Osteocyte (in vitro differentiated cells): ENCODE results near the gene GRP. TPM values are rescaled to one million over a fixed set of nuclear protein-coding genes. Genes with fewer than 3 reads are reported as not detected.

ENCODE experiments used
- DNase-seq: peaks from one replicate; pipeline ENCODE4 v3.0.0; 2021; ENCODE audit warnings: mixed read lengths; ENCODE audit not compliant: unreplicated experiment; ENCODE audit errors: extremely low spot score
- H3K27ac Mint-ChIP-seq: one replicate; pipeline ENCODE4 v1.8.0; 2021; ENCODE audit warnings: mild to moderate bottlenecking, mixed read lengths; ENCODE audit not compliant: unreplicated experiment
- H3K27me3 Mint-ChIP-seq: one replicate; pipeline ENCODE4 v1.8.0; 2021; ENCODE audit warnings: mixed read lengths; ENCODE audit not compliant: unreplicated experiment
- H3K36me3 Mint-ChIP-seq: one replicate; pipeline ENCODE4 v1.8.0; 2021; ENCODE audit warnings: mixed read lengths; ENCODE audit not compliant: unreplicated experiment
- H3K4me1 Mint-ChIP-seq: one replicate; pipeline ENCODE4 v1.8.0; 2021; ENCODE audit warnings: mixed read lengths; ENCODE audit not compliant: unreplicated experiment
- H3K4me3 Mint-ChIP-seq: one replicate; pipeline ENCODE4 v1.8.0; 2021; ENCODE audit warnings: mild to moderate bottlenecking, moderate library complexity, mixed read lengths; ENCODE audit not compliant: unreplicated experiment
- H3K9me3 Mint-ChIP-seq: one replicate; pipeline ENCODE4 v1.8.0; 2021; ENCODE audit warnings: mixed read lengths; ENCODE audit not compliant: unreplicated experiment
- CTCF ChIP-seq: fragments of 200-600 bp; sonication (generic); IDR thresholded peaks from 2 replicates; pipeline ENCODE4 v1.5.0; 2021; ENCODE audit warnings: antibody characterized with exemption, mild to moderate bottlenecking, moderate library complexity
- total RNA-seq: library from RNA; stranded (reverse); gene quantifications from 2 replicates; pipeline ENCODE4 v1.2.1, GENCODE V29; 2021

Gene GRP
- total RNA-seq, 1 donor from 2014 or later, result not detected

- DNase-seq, result no peak
- no peak overlapping the region for H3K27ac Mint-ChIP-seq
- no peak overlapping the region for H3K4me3 Mint-ChIP-seq
- no peak for TF ChIP-seq CTCF
- H3K27me3 Mint-ChIP-seq, result peaks cover 89% of the 10 kb centered on the region
- H3K4me1 Mint-ChIP-seq, result no peaks in the 10 kb centered on the region
- H3K36me3 Mint-ChIP-seq, result no peaks in the 10 kb centered on the region
- no peaks in the 10 kb centered on the region for H3K9me3 Mint-ChIP-seq
Observed at GRCh38 chr18:59228351-59228750, 8.4 kb downstream of the GRP start.

DNA sequence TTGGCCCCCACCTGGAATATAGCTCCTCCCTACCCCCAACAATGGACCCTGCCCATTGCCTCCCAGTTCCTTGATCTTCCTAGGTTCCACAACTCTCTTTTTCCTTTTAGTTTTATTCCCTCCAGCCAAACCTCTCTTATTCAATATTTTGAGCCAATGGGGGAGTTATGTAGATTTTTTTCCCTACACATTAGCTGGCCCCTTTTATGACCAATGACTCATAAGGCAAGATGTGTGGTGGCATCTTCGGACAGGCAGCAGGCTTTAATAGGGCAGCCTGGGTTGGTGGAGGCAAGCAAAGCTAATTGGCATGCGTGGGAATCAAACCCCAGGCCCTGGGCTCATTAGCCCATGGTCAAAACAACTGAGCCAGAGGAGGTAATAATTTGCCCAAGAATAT, 9.2 kb downstream of the GRP start:
- Mint-ChIP-seq H3K27me3 (peaks cover 81% of the 10 kb centered on the region), H3K9me3 (no peaks in the 10 kb centered on the region), H3K4me1 (no peaks in the 10 kb centered on the region), H3K36me3 (no peaks in the 10 kb centered on the region), H3K27ac (no peak overlapping the region), H3K4me3 (no peak overlapping the region)
- TF ChIP-seq CTCF, result no peak
- no peak for DNase-seq

DNA sequence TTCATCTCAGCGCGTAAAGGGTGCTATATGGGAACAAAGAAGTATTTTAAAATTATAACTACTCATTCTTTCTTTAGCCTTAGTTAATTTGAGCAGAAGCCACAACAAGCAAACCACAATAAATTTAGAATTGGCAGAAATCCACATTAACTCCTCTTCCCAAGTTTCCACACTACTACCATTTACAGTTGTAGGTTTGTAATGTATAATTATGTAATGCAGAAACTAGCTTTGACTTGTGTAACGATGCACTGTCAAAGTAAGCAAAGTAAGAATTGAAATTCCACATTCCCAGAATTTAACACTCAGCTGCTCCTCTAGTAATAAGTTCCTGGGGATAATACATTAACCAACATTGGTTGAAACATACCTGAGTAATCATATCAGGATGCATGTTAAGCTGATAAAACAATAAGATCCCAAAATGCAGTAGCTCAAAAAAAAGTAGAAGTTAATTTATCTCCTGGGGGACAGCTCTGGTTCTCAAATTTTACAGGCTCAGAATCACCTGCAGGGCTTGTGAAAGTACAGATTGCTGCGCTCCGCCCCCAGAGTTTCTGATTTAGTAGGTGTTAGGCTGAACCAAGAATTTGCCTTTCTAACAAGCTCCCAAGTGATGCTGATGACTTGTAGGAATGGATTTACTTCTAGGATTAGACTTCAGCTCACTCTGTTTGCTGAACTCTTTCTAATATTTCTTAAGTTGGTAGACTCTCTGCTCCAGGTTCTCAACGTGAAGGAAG, 9.9 kb downstream of the GRP start:
- no peaks in the 10 kb centered on the region for H3K4me1 Mint-ChIP-seq
- no peak for DNase-seq
- no peaks in the 10 kb centered on the region for H3K36me3 Mint-ChIP-seq
- no peaks in the 10 kb centered on the region for H3K9me3 Mint-ChIP-seq
- H3K27ac Mint-ChIP-seq, result no peak overlapping the region
- H3K27me3 Mint-ChIP-seq, result peaks cover 74% of the 10 kb centered on the region
- H3K4me3 Mint-ChIP-seq, result no peak overlapping the region
- no peak for TF ChIP-seq CTCF

DNA sequence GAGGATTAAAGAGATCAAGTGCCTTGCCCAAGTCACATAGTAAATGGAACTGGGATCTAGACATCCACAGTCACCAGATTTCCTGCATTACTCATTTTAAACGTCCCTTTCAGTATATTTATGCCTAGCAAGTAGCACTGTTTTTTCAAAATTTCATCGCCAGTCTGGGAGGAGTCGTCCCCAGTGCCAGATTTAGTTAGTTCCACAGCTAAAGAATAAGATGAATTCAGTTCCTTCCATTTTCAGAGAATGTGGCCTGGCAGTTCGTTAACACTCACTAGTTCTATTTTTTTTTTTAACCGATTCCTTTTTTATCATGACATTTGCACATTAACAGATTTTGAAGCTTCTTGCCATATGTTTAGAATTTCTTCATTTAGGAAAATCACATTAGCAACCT, 11.2 kb downstream of the GRP start:
- Mint-ChIP-seq H3K9me3 (no peaks in the 10 kb centered on the region), H3K27me3 (peaks cover 69% of the 10 kb centered on the region), H3K27ac (no peak overlapping the region), H3K4me1 (no peaks in the 10 kb centered on the region), H3K36me3 (peaks cover 2% of the 10 kb centered on the region), H3K4me3 (no peak overlapping the region)
- TF ChIP-seq CTCF, result no peak
- DNase-seq, result no peak

DNA sequence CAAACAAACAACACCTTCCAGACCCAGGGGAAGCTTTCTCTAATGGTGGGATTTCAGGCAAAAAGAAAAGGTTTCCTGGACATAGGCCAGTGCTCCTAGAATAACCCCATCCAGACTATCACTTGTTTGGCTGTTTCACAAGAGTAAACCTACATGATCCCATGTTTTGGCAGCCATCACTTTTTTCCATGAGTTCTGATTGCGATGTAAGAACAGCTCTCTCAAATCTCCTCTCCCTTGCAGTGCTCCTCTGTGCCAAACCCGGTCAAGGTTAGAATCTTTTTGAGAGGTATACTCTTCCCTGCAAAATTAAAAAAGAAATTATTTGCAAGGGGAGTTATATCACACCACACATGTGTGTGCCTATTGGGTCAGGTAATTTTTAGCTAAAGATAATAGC, 11.9 kb downstream of the GRP start:
- TF ChIP-seq CTCF, result no peak
- no peak for DNase-seq
- no peaks in the 10 kb centered on the region for H3K9me3 Mint-ChIP-seq
- peaks cover 2% of the 10 kb centered on the region for H3K36me3 Mint-ChIP-seq
- H3K27ac Mint-ChIP-seq, result no peak overlapping the region
- no peak overlapping the region for H3K4me3 Mint-ChIP-seq
- H3K4me1 Mint-ChIP-seq, result no peaks in the 10 kb centered on the region
- H3K27me3 Mint-ChIP-seq, result peaks cover 70% of the 10 kb centered on the region
